SK-N-SH (cell line): ENCODE measurements around the gene MYO9A. TPM values are rescaled to one million over a fixed set of nuclear protein-coding genes. Genes with fewer than 3 reads are reported as not detected.

Experiments used
- CTCF ChIA-PET: fragments of 300-600, 350-600 bp; formaldehyde crosslinking; extraction: SDS; loops from one replicate; lab custom pipeline; 2021; lab: Yijun Ruan, JAX
- POLR2A ChIA-PET: fragments of 350-600 bp; sonication (Branson Sonifier 250); formaldehyde crosslinking; extraction: SDS; loops from one replicate; lab custom pipeline; 2020; ENCODE audit warnings: antibody characterized with exemption, inconsistent platforms; lab: Yijun Ruan, JAX
- DNase-seq: peaks from one replicate; pipeline ENCODE4 v3.0.0; 2012
- H2AFZ ChIP-seq: fragments of 200-600 bp; sonication (generic); 2 replicates; pipeline ENCODE4 v1.8.1; 2016; ENCODE audit warnings: antibody characterized with exemption, mild to moderate bottlenecking, low read depth
- H3F3A ChIP-seq: fragments of 200-600 bp; sonication (generic); replicated peaks from 2 replicates; pipeline ENCODE3; 2016; ENCODE audit warnings: antibody characterized with exemption, mild to moderate bottlenecking; ENCODE audit not compliant: insufficient read depth
- H3K27ac ChIP-seq, 2 experiments: fragments of 200-500 bp in 1 of 2; fragments of 200-600 bp in 1 of 2; sonication (Bioruptor generic) in 1 of 2; sonication (generic), shearing (Covaris generic) in 1 of 2; 2 replicates each; pipeline versions ENCODE4 v1.5.1 to v1.6.1; 2014 to 2016; ENCODE audit warnings: low read depth in 2 of 2, inconsistent platforms in 1 of 2, low read length in 1 of 2, mild to moderate bottlenecking in 1 of 2, mixed read lengths in 1 of 2
- H3K27me3 ChIP-seq: fragments of 200-600 bp; sonication (generic), shearing (Covaris generic); 2 replicates; pipeline ENCODE4 v1.6.1; 2016; ENCODE audit warnings: mixed run types; ENCODE audit not compliant: insufficient read depth
- H3K36me3 ChIP-seq, 2 experiments: fragments of 200-500 bp in 1 of 2; fragments of 200-600 bp in 1 of 2; sonication (Bioruptor generic) in 1 of 2; sonication (generic) in 1 of 2; replicated peaks in 1 of 2; 2 replicates each; pipeline versions ENCODE3 to v1.5.1; 2014 to 2016; ENCODE audit warnings: low read length in 1 of 2, mild to moderate bottlenecking in 1 of 2; ENCODE audit not compliant: insufficient read depth in 2 of 2, control insufficient read depth in 1 of 2
- H3K4me1 ChIP-seq, 2 experiments: fragments of 200-500 bp in 1 of 2; fragments of 200-600 bp in 1 of 2; sonication (Bioruptor generic) in 1 of 2; sonication (generic), shearing (Covaris generic) in 1 of 2; 2 replicates each; pipeline versions ENCODE4 v1.5.1 to v1.6.1; 2014 to 2016; ENCODE audit warnings: low read depth in 1 of 2, low read length in 1 of 2, mixed run types in 1 of 2; ENCODE audit not compliant: insufficient read depth in 2 of 2, control insufficient read depth in 1 of 2
- H3K4me2 ChIP-seq: fragments of 200-600 bp; sonication (generic), shearing (Covaris generic); 2 replicates; pipeline ENCODE4 v1.6.1; 2017; ENCODE audit warnings: mixed run types
- H3K4me3 ChIP-seq, 2 experiments: fragments of 200-500 bp in 1 of 2; fragments of 200-600 bp in 1 of 2; sonication (Bioruptor generic) in 1 of 2; sonication (generic), shearing (Covaris generic) in 1 of 2; 2 replicates each; pipeline versions ENCODE4 v1.5.1 to v1.8.1; 2014 to 2016; ENCODE audit warnings: low read depth in 2 of 2, inconsistent platforms in 1 of 2, low read length in 1 of 2, mild to moderate bottlenecking in 1 of 2, mixed read lengths in 1 of 2, moderate library complexity in 1 of 2
- H3K79me2 ChIP-seq: fragments of 200-600 bp; sonication (generic); 2 replicates; pipeline ENCODE4 v1.8.1; 2017; ENCODE audit warnings: mild to moderate bottlenecking; ENCODE audit not compliant: insufficient read depth
- H3K9ac ChIP-seq: fragments of 200-600 bp; sonication (generic); 2 replicates; pipeline ENCODE4 v1.6.1; 2017; ENCODE audit warnings: mixed run types
- H3K9me2 ChIP-seq: fragments of 200-600 bp; sonication (generic); 2 replicates; pipeline ENCODE4 v1.6.1; 2017; ENCODE audit warnings: mixed run types
- H3K9me3 ChIP-seq: fragments of 200-600 bp; sonication (generic); 2 replicates; pipeline ENCODE4 v1.6.1; 2017; ENCODE audit warnings: mixed run types, mild to moderate bottlenecking, moderate library complexity
- H4K20me1 ChIP-seq: fragments of 200-600 bp; sonication (generic); 2 replicates; pipeline ENCODE4 v1.6.1; 2017; ENCODE audit warnings: mild to moderate bottlenecking, mixed run types; ENCODE audit not compliant: insufficient read depth
- CHD2 ChIP-seq: fragments of 150-350 bp; IDR thresholded peaks from 2 replicates; pipeline ENCODE4 v1.6.1; 2018; ENCODE audit warnings: low read length; ENCODE audit not compliant: partially characterized antibody
- CTCF ChIP-seq: fragments of 200-600 bp; sonication (generic); IDR thresholded peaks from 2 replicates; pipeline ENCODE4 v1.6.1; 2017; ENCODE audit warnings: antibody characterized with exemption, mild to moderate bottlenecking, moderate library complexity
- ELF1 ChIP-seq: IDR thresholded peaks from 2 replicates; pipeline ENCODE4 v1.4.0; 2012
- EP300 ChIP-seq, 2 experiments: IDR thresholded peaks; 2 replicates each; pipeline versions ENCODE4 v1.4.0 to v1.6.1; 2012; ENCODE audit warnings: borderline replicate concordance in 1 of 2, low read depth in 1 of 2, low read length in 1 of 2
- FOSL2 ChIP-seq: IDR thresholded peaks from 2 replicates; pipeline ENCODE4 v1.4.0; 2012; ENCODE audit warnings: low read depth, mild to moderate bottlenecking, moderate library complexity, borderline replicate concordance
- MXI1 ChIP-seq: IDR thresholded peaks from 2 replicates; pipeline ENCODE4 v1.6.1; 2012; ENCODE audit warnings: mild to moderate bottlenecking, low read depth, low read length, improper control_type of control experiment
- NFIC ChIP-seq: IDR thresholded peaks from 2 replicates; pipeline ENCODE4 v1.4.0; 2012; ENCODE audit warnings: borderline replicate concordance
- POLR2AphosphoS5 ChIP-seq: IDR thresholded peaks from 2 replicates; pipeline ENCODE4 v1.6.1; 2012; ENCODE audit warnings: low read depth, low read length
- RAD21 ChIP-seq: IDR thresholded peaks from 2 replicates; pipeline ENCODE4 v1.6.1; 2012; ENCODE audit warnings: mild to moderate bottlenecking, low read length
- RCOR1 ChIP-seq: fragments of 150-350 bp; IDR thresholded peaks from 2 replicates; pipeline ENCODE4 v1.6.1; 2017; ENCODE audit warnings: antibody characterized with exemption, low read length
- RXRA ChIP-seq: IDR thresholded peaks from 2 replicates; pipeline ENCODE4 v1.4.0; 2012; ENCODE audit warnings: low read depth, mild to moderate bottlenecking, borderline replicate concordance
- SMC3 ChIP-seq: IDR thresholded peaks from 2 replicates; pipeline ENCODE4 v1.6.1; 2012; ENCODE audit warnings: low read depth, low read length, improper control_type of control experiment
- TCF12 ChIP-seq: IDR thresholded peaks from 2 replicates; pipeline ENCODE4 v1.4.0; 2012
- USF1 ChIP-seq: IDR thresholded peaks from 2 replicates; pipeline ENCODE4 v1.4.0; 2012; ENCODE audit warnings: low read depth, borderline replicate concordance
- USF2 ChIP-seq: fragments of 150-350 bp; IDR thresholded peaks from 2 replicates; pipeline ENCODE4 v1.6.1; 2017; ENCODE audit warnings: antibody characterized with exemption, low read length, low read depth, borderline replicate concordance
- WGBS: methylation state at CpG from one replicate; pipeline ENCODE4 v1.1.6; 2017; ENCODE audit warnings: low lambda C conversion rate; 5-methylcytosine and 5-hydroxymethylcytosine counted together
- polyA plus RNA-seq, 3 experiments: library from polyadenylated mRNA; depleted of rRNA; stranded (reverse); fragments of >200 nt; gene quantifications; 2 replicates each; pipeline ENCODE4 v1.2.3, GENCODE V29; 2012
- TF ChIP-seq, protein P1 (sequence below): IDR thresholded peaks from 2 replicates; pipeline ENCODE4 v1.6.1; 2012; ENCODE audit warnings: mild to moderate bottlenecking, low read depth, low read length, moderate library complexity
- TF ChIP-seq, protein P2 (sequence below): IDR thresholded peaks from 2 replicates; pipeline ENCODE4; 2012

MYO9A gene
- polyA plus RNA-seq, 1 of the 3 experiments (the other 2 are of a cell fraction), result 4.1 TPM

- no peak for TF ChIP-seq USF1
- TF ChIP-seq, all 33 proteins: peak for 0
Observed at GRCh38 chr15:71817351-71817750, 300.6 kb downstream of the MYO9A start (continued).

GRCh38 chr15:71815301-71815700 is 302.6 kb downstream of the MYO9A start:
- no peaks in the 10 kb centered on the region for H3K9me2 ChIP-seq
- 93% methylated on average over 3 of the region's 3 CpGs for WGBS
- H4K20me1 ChIP-seq, result no peaks in the 10 kb centered on the region
- H3K9me3 ChIP-seq, result no peaks in the 10 kb centered on the region
- no peak overlapping the region for H2AFZ ChIP-seq
- no peak for TF ChIP-seq SMC3
- H3K9ac ChIP-seq, result no peak overlapping the region
- POLR2A ChIA-PET, result no interaction called here
- H3K36me3 ChIP-seq, result peaks cover 0 to 6% of the 10 kb centered on the region in 2 experiments
- no peak overlapping the region for H3K27ac ChIP-seq
- no peaks in the 10 kb centered on the region for H3K4me1 ChIP-seq
- no peaks in the 10 kb centered on the region for H3K79me2 ChIP-seq
- H3K4me2 ChIP-seq, result no peak overlapping the region
- no peaks in the 10 kb centered on the region for H3F3A ChIP-seq
- no peak for DNase-seq
- H3K27me3 ChIP-seq, result no peaks in the 10 kb centered on the region
- CTCF ChIA-PET, result interaction anchor here (2.1 kb wide), 1 partner anchor 14 kb away, joined by 13 read pairs; no protein-coding TSS in a partner anchor
- no peak overlapping the region for H3K4me3 ChIP-seq

GRCh38 chr15:71813723-71814470 is 304.1 kb downstream of the MYO9A start:
- DNase-seq, result no peak
- no peaks in the 10 kb centered on the region for H3K79me2 ChIP-seq
- no peaks in the 10 kb centered on the region for H3F3A ChIP-seq
- ChIA-PET CTCF (interaction anchor here (2.1 kb wide), 1 partner anchor 12 kb away, joined by 13 read pairs; no protein-coding TSS in a partner anchor), POLR2A (no interaction called here)
- no peaks in the 10 kb centered on the region for H3K9me3 ChIP-seq
- no peak overlapping the region for H2AFZ ChIP-seq
- no peaks in the 10 kb centered on the region for H4K20me1 ChIP-seq
- H3K36me3 ChIP-seq, result peaks cover 0 to 6% of the 10 kb centered on the region in 2 experiments
- no peaks in the 10 kb centered on the region for H3K27me3 ChIP-seq
- H3K4me2 ChIP-seq, result no peak overlapping the region
- H3K4me1 ChIP-seq, result no peaks in the 10 kb centered on the region
- no peak overlapping the region for H3K9ac ChIP-seq
- WGBS, result 88% methylated on average over 7 of the region's 9 CpGs
- no peak overlapping the region for H3K27ac ChIP-seq
- H3K9me2 ChIP-seq, result no peaks in the 10 kb centered on the region
- H3K4me3 ChIP-seq, result no peak overlapping the region
- TF ChIP-seq USF2 (no peak), RCOR1 (no peak), ELF1 (no peak), EP300 (IDR thresholded peaks at IDR 0.05; ENCODE audit: borderline replicate concordance in 1 of 2, low read depth in 1 of 2, low read length in 1 of 2) (no peak), MXI1 (no peak), FOSL2 (no peak), CHD2 (no peak), NFIC (no peak), CTCF (no peak), SMC3 (no peak), TCF12 (no peak), RXRA (no peak), RAD21 (no peak), POLR2AphosphoS5 (no peak)
- TF ChIP-seq, protein P1, sequence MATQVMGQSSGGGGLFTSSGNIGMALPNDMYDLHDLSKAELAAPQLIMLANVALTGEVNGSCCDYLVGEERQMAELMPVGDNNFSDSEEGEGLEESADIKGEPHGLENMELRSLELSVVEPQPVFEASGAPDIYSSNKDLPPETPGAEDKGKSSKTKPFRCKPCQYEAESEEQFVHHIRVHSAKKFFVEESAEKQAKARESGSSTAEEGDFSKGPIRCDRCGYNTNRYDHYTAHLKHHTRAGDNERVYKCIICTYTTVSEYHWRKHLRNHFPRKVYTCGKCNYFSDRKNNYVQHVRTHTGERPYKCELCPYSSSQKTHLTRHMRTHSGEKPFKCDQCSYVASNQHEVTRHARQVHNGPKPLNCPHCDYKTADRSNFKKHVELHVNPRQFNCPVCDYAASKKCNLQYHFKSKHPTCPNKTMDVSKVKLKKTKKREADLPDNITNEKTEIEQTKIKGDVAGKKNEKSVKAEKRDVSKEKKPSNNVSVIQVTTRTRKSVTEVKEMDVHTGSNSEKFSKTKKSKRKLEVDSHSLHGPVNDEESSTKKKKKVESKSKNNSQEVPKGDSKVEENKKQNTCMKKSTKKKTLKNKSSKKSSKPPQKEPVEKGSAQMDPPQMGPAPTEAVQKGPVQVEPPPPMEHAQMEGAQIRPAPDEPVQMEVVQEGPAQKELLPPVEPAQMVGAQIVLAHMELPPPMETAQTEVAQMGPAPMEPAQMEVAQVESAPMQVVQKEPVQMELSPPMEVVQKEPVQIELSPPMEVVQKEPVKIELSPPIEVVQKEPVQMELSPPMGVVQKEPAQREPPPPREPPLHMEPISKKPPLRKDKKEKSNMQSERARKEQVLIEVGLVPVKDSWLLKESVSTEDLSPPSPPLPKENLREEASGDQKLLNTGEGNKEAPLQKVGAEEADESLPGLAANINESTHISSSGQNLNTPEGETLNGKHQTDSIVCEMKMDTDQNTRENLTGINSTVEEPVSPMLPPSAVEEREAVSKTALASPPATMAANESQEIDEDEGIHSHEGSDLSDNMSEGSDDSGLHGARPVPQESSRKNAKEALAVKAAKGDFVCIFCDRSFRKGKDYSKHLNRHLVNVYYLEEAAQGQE, result no peak
- TF ChIP-seq, protein P2, sequence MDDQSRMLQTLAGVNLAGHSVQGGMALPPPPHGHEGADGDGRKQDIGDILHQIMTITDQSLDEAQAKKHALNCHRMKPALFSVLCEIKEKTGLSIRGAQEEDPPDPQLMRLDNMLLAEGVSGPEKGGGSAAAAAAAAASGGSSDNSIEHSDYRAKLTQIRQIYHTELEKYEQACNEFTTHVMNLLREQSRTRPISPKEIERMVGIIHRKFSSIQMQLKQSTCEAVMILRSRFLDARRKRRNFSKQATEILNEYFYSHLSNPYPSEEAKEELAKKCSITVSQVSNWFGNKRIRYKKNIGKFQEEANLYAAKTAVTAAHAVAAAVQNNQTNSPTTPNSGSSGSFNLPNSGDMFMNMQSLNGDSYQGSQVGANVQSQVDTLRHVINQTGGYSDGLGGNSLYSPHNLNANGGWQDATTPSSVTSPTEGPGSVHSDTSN, result no peak
